Measurements from ENCODE around the gene PEX5L.

Gene PEX5L

DNA sequence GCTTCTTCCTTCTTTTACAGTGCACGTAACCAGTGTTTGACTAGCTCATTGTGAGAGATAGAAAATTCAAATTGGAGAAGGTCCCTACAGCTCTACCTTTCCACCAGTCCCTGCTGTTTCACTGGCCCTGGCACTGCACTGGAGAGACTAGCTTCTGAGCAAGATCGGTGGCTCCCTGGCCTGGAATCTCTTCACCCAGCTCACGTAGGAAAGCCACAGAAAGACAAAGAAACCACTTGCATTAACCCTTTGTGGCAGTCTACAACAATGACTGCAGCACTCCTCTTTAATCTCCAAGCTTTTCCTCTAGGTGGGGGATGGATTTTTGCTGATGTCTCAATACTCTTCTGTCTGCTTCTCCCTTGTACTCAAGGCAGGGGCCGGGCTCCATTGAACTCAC, 155.9 kb downstream of the PEX5L start:
- no peaks in the 10 kb centered on the region for H3K4me1 Mint-ChIP-seq
- no peaks in the 10 kb centered on the region for H3K36me3 Mint-ChIP-seq
- H3K9me3 Mint-ChIP-seq: no peaks in the 10 kb centered on the region
- peaks cover 5% of the 10 kb centered on the region for H3K27me3 Mint-ChIP-seq
- H3K4me3 Mint-ChIP-seq: no peak overlapping the region
- DNase-seq: no peak
- CTCF ChIA-PET: interaction anchor here (1.0 kb wide), 1 partner anchor 69 kb away, joined by 4 read pairs; no protein-coding TSS in a partner anchor
- H3K27ac Mint-ChIP-seq: no peak overlapping the region

DNA sequence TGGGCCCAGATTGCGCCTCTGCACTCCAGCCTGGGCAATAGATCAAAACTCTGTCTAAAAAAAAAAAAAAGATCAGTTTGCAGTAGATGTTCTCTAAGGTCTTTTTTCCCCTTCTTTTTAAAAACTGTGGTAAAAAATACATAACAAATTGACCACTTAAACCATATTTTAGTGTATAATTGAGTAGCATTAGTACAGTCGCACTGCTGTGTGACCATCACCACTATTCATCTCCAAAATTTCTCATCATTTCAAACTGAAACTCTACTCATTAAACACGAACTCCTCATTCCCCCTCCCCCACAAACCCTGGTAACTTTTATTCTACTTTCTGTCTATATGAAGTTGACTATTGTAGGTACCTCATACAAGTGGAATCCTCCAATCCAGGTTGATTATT, 160.3 kb downstream of the PEX5L start:
- Mint-ChIP-seq H3K9me3 (no peaks in the 10 kb centered on the region), H3K4me3 (no peak overlapping the region), H3K36me3 (no peaks in the 10 kb centered on the region), H3K27me3 (peaks cover 5% of the 10 kb centered on the region), H3K27ac (no peak overlapping the region), H3K4me1 (no peaks in the 10 kb centered on the region)
- no peak for DNase-seq
- CTCF ChIA-PET: no interaction called here

DNA sequence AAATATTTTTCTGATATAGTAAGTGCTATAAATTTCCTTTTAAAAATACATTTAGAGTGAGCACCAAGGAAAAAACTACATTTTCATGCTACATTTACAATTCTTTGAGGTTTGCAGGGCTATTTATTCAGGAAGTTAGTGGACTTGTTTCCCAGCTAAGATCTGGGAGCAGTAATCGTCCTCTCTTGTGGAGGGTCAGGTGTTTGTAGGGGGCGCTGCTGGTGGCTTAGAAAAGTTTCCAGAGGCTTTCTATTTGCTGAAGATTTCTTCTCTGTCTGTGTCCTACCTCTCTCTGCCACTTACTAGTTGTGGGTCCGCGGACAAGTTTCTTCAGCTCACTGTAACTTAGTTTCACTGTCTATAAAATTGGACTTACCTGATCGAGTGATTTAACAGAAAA, 163.9 kb downstream of the PEX5L start:
- DNase-seq: no peak
- CTCF ChIA-PET: no interaction called here
- no peaks in the 10 kb centered on the region for H3K27me3 Mint-ChIP-seq
- no peaks in the 10 kb centered on the region for H3K9me3 Mint-ChIP-seq
- H3K4me1 Mint-ChIP-seq: no peaks in the 10 kb centered on the region
- no peak overlapping the region for H3K27ac Mint-ChIP-seq
- no peaks in the 10 kb centered on the region for H3K36me3 Mint-ChIP-seq
- H3K4me3 Mint-ChIP-seq: no peak overlapping the region

- Mint-ChIP-seq H3K4me3 (no peak overlapping the region), H3K9me3 (no peaks in the 10 kb centered on the region), H3K4me1 (no peaks in the 10 kb centered on the region), H3K27ac (no peak overlapping the region), H3K27me3 (no peaks in the 10 kb centered on the region), H3K36me3 (no peaks in the 10 kb centered on the region)
- CTCF ChIA-PET: no interaction called here
- DNase-seq: no peak
Observed at GRCh38 chr3:179871782-179872181, 165.0 kb downstream of the PEX5L start.

DNA sequence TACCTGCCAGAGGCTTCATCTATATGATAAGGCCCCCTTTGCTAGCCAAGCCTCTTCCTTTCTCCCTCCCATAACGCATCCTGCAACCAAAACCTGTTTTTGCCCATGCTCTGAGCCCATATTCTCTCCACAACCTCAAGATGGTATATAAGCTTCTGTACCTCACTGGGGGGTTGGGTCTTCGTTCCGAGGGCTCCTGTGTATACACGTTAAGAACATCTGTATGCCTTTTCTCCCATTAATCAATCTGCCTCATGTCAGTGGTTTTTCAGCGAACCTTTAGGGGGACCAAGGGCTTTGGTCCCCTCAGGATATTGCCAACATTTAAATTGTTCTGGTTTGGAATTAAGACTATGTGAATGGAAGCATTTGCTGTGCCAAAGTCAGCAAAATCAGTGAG, 168.0 kb downstream of the PEX5L start:
- CTCF ChIA-PET: no interaction called here

DNA sequence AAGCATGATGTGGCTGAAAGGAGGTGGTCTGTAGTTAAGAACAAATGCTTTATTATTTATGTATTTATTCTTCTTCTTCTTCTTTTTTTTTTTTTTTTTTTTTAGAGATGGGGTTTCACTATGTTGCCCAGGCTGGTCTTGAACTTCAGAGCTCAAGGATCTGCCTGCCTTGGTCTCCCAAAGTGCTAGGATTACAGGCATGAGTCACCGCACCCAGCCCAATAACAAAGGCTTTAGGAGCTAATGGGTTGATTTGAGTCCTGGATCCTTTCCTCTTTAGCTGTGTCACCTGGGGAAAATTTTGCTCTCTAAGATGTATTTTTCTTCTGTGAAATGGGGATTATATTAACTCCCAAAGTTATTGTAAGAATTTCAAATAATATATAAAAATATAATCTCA, 168.8 kb downstream of the PEX5L start:
- Mint-ChIP-seq H3K9me3 (no peaks in the 10 kb centered on the region), H3K27ac (no peak overlapping the region), H3K4me3 (no peak overlapping the region), H3K27me3 (no peaks in the 10 kb centered on the region), H3K36me3 (no peaks in the 10 kb centered on the region), H3K4me1 (no peaks in the 10 kb centered on the region)
- CTCF ChIA-PET: no interaction called here
- DNase-seq: no peak

More for the DNA sequence above, 168.0 kb downstream of the PEX5L start:
- Mint-ChIP-seq H3K4me3 (no peak overlapping the region), H3K27ac (no peak overlapping the region), H3K9me3 (no peaks in the 10 kb centered on the region), H3K27me3 (no peaks in the 10 kb centered on the region), H3K4me1 (no peaks in the 10 kb centered on the region), H3K36me3 (no peaks in the 10 kb centered on the region)
- no peak for DNase-seq

- H3K4me1 Mint-ChIP-seq: no peaks in the 10 kb centered on the region
- CTCF ChIA-PET: no interaction called here
- no peak overlapping the region for H3K4me3 Mint-ChIP-seq
- H3K27ac Mint-ChIP-seq: no peak overlapping the region
- H3K36me3 Mint-ChIP-seq: no peaks in the 10 kb centered on the region
- H3K27me3 Mint-ChIP-seq: no peaks in the 10 kb centered on the region
- DNase-seq: no peak
- H3K9me3 Mint-ChIP-seq: no peaks in the 10 kb centered on the region
Observed at GRCh38 chr3:179865861-179866505, 170.8 kb downstream of the PEX5L start.

DNA sequence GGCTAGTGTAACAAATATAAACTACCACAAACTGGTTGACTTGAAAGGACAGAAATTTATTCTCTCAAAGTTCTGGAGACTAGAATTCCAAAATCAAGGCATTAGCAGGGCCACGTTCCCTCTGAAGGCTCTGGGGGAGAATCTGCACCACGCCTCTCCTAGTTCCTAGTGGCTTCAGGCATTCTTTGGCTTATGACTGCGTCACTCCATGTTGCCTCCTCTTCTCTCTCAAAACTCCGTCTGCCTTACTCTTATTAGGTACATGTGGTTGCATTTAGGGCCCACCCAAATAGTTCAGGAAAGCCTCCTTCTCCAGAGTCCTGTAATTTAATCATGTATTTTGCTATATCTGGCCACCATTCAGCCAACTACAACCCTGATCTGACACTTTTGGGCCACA, 174.8 kb downstream of the PEX5L start:
- CTCF ChIA-PET: no interaction called here
- Mint-ChIP-seq H3K27ac (no peak overlapping the region), H3K4me1 (no peaks in the 10 kb centered on the region), H3K9me3 (no peaks in the 10 kb centered on the region), H3K4me3 (no peak overlapping the region), H3K36me3 (no peaks in the 10 kb centered on the region), H3K27me3 (no peaks in the 10 kb centered on the region)
- no peak for DNase-seq

GRCh38 chr3:179861292-179861691, 175.4 kb downstream of the PEX5L start:
- no peaks in the 10 kb centered on the region for H3K27me3 Mint-ChIP-seq
- H3K4me1 Mint-ChIP-seq: no peaks in the 10 kb centered on the region
- no peaks in the 10 kb centered on the region for H3K36me3 Mint-ChIP-seq
- CTCF ChIA-PET: no interaction called here
- H3K27ac Mint-ChIP-seq: no peak overlapping the region
- no peak overlapping the region for H3K4me3 Mint-ChIP-seq
- no peak for DNase-seq
- no peaks in the 10 kb centered on the region for H3K9me3 Mint-ChIP-seq

GRCh38 chr3:179860275-179861107, 176.2 kb downstream of the PEX5L start:
- Mint-ChIP-seq H3K9me3 (no peaks in the 10 kb centered on the region), H3K4me3 (no peak overlapping the region), H3K4me1 (no peaks in the 10 kb centered on the region), H3K27ac (no peak overlapping the region), H3K27me3 (no peaks in the 10 kb centered on the region), H3K36me3 (no peaks in the 10 kb centered on the region)
- CTCF ChIA-PET: no interaction called here
- DNase-seq: no peak

- Mint-ChIP-seq H3K4me3 (no peak overlapping the region), H3K4me1 (no peaks in the 10 kb centered on the region), H3K9me3 (no peaks in the 10 kb centered on the region), H3K27ac (no peak overlapping the region), H3K27me3 (peaks cover 8% of the 10 kb centered on the region), H3K36me3 (no peaks in the 10 kb centered on the region)
- CTCF ChIA-PET: no interaction called here
- DNase-seq: no peak
Observed at GRCh38 chr3:179853176-179853575, 183.6 kb downstream of the PEX5L start.

DNA sequence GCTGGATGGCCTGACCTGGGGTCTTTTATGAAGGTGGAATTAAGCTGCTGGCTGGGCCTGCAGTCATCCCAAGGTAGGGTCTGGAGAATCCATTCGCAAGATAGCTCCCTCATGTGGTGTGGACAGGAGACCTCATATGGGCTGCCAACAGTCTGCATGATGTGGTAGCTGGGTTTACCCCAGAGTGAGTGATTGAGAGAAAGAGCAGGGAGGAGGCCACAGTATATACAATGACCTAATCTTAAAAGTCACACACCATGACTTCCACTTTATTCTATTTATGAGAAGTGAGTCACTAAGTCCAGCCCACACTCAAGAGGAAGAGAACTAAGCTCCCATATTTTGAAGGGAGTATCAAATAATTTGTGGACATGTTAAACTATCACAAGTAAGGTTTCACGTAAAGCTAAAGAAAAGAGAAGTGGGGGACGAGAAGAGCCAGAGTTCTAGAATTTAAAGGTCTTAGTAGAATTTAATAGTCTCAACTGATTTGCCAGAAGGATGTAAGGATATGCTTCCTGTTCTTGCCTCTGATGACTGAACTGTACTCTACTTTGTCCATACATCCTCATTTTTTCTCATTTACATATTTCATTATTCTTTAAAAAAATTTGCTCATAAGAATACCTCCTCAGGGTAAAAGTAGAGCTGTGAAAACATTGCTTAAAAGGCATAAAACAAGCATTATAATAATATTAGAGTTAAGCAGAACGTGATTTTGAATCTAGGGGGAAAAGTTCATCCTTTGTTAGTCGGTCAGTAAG, 184.4 kb downstream of the PEX5L start:
- H3K4me3 Mint-ChIP-seq: no peak overlapping the region
- DNase-seq: no peak
- no peaks in the 10 kb centered on the region for H3K4me1 Mint-ChIP-seq
- H3K27me3 Mint-ChIP-seq: peaks cover 8% of the 10 kb centered on the region
- no peak overlapping the region for H3K27ac Mint-ChIP-seq
- no peaks in the 10 kb centered on the region for H3K36me3 Mint-ChIP-seq
- CTCF ChIA-PET: interaction anchor here (0.9 to 1.0 kb wide), 2 partner anchors 14 to 41 kb away, joined by 3 to 4 read pairs; no protein-coding TSS in a partner anchor
- no peaks in the 10 kb centered on the region for H3K9me3 Mint-ChIP-seq

DNA sequence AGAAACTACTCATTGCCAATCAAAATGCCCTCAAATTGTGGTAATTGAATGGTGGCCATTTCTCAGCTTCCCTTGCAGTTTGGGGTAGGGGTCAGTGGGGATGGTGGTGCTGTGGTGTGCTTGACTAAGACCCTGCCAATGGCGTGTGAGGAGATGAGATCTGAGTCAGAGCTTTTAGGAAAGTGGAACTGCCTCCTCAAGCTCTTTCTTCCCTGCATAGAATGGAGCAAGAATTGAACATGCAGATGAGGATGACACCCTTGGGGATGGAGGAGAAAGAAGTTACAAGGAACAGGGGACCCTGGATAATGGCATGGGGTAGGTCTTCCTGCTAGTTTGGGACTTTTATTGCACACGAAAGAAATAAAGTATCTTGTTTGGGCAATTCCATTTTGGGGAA, 188.0 kb downstream of the PEX5L start:
- Mint-ChIP-seq H3K9me3 (no peaks in the 10 kb centered on the region), H3K36me3 (no peaks in the 10 kb centered on the region), H3K4me1 (no peaks in the 10 kb centered on the region), H3K4me3 (no peak overlapping the region), H3K27me3 (peaks cover 8% of the 10 kb centered on the region), H3K27ac (no peak overlapping the region)
- no peak for DNase-seq
- CTCF ChIA-PET: no interaction called here

- H3K36me3 Mint-ChIP-seq: no peaks in the 10 kb centered on the region
- CTCF ChIA-PET: no interaction called here
Observed at GRCh38 chr3:179842061-179842460, 194.7 kb downstream of the PEX5L start.

DNA sequence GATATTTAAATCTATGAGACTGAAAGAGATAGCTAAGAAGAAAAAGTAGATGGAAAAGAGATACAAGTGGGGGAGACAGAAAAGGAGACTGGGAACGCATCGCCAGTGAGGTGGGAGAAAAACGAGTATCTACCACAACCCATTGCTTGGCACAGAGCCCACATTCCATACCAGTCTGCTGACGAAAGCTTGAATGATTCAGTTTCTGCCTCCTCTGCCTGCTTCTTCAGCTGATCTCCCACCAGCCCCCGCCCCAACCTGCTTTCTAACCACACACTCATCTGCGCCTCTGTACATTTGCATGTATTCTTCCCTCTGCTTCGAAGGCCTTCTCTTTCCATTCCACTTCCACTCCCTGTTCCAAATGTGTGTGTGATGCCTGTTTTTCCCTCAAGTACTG, 195.8 kb downstream of the PEX5L start:
- Mint-ChIP-seq H3K9me3 (no peaks in the 10 kb centered on the region), H3K27ac (no peak overlapping the region), H3K4me3 (no peak overlapping the region), H3K4me1 (no peaks in the 10 kb centered on the region), H3K27me3 (no peaks in the 10 kb centered on the region), H3K36me3 (no peaks in the 10 kb centered on the region)
- no peak for DNase-seq
- CTCF ChIA-PET: no interaction called here

More at GRCh38 chr3:179842061-179842460, 194.7 kb downstream of the PEX5L start:
- Mint-ChIP-seq H3K9me3 (no peaks in the 10 kb centered on the region), H3K4me3 (no peak overlapping the region), H3K27ac (no peak overlapping the region), H3K27me3 (no peaks in the 10 kb centered on the region), H3K4me1 (no peaks in the 10 kb centered on the region)
- DNase-seq: no peak

Data from activated naive CD4-positive, alpha-beta T cell treated with anti-CD3 and anti-CD28 coated beads, Interleukin-2, amount 10 ng/mL, durations not matched to agents 7 days and 5 days (primary cell).